ES-I3 (cell line): Measurements from ENCODE around the gene GPATCH2L.

Source experiments
- H3K36me3 ChIP-seq: 2 replicates; pipeline ENCODE4 v1.6.1; 2013; ENCODE audit warnings: mild to moderate bottlenecking, low read length, control low read depth, moderate library complexity; ENCODE audit not compliant: insufficient read depth
- H3K4me1 ChIP-seq: 2 replicates; pipeline ENCODE4 v1.6.1; 2013; ENCODE audit warnings: mild to moderate bottlenecking, control low read depth, low read length; ENCODE audit not compliant: insufficient read depth
- H3K9ac ChIP-seq: 2 replicates; pipeline ENCODE4 v1.6.1; 2013; ENCODE audit warnings: low read depth, mild to moderate bottlenecking, low read length, moderate library complexity
- H3K9me3 ChIP-seq: 2 replicates; pipeline ENCODE4 v1.6.1; 2013; ENCODE audit warnings: mild to moderate bottlenecking, low read length, moderate library complexity; ENCODE audit not compliant: control insufficient read depth, insufficient read depth

The GPATCH2L gene

GRCh38 chr14:76236172-76237130 lies 84.7 kb downstream of the GPATCH2L start:
- Histone ChIP-seq H3K9me3 (peaks cover 5% of the 10 kb centered on the region; the same call in 1 of the 2 replicates), H3K36me3 (no peaks in the 10 kb centered on the region), H3K4me1 (no peaks in the 10 kb centered on the region), H3K9ac (no peak overlapping the region)

- Histone ChIP-seq H3K9ac (no peak overlapping the region), H3K9me3 (peaks cover 5% of the 10 kb centered on the region; the same call in 1 of the 2 replicates), H3K36me3 (no peaks in the 10 kb centered on the region), H3K4me1 (no peaks in the 10 kb centered on the region)
Measured at GRCh38 chr14:76237349-76237990, 85.7 kb downstream of the GPATCH2L start.

GRCh38 chr14:76245097-76245496 lies 93.4 kb downstream of the GPATCH2L start:
- no peaks in the 10 kb centered on the region for H3K9me3 ChIP-seq
- no peaks in the 10 kb centered on the region; the same call in 1 of the 2 replicates for H3K36me3 ChIP-seq
- no peak overlapping the region for H3K9ac ChIP-seq
- no peaks in the 10 kb centered on the region for H3K4me1 ChIP-seq

GRCh38 chr14:76250302-76250701 lies 98.6 kb downstream of the GPATCH2L start:
- H3K36me3 ChIP-seq: no peaks in the 10 kb centered on the region; the same call in 1 of the 2 replicates
- no peaks in the 10 kb centered on the region for H3K9me3 ChIP-seq
- no peak overlapping the region for H3K9ac ChIP-seq
- H3K4me1 ChIP-seq: no peaks in the 10 kb centered on the region

GRCh38 chr14:76252471-76252870 lies 100.7 kb downstream of the GPATCH2L start:
- no peaks in the 10 kb centered on the region for H3K9me3 ChIP-seq
- no peaks in the 10 kb centered on the region for H3K4me1 ChIP-seq
- no peaks in the 10 kb centered on the region for H3K36me3 ChIP-seq
- H3K9ac ChIP-seq: no peak overlapping the region

GRCh38 chr14:76253111-76253510 lies 101.4 kb downstream of the GPATCH2L start:
- Histone ChIP-seq H3K9ac (no peak overlapping the region), H3K4me1 (no peaks in the 10 kb centered on the region), H3K36me3 (no peaks in the 10 kb centered on the region), H3K9me3 (no peaks in the 10 kb centered on the region)

- Histone ChIP-seq H3K4me1 (peaks cover 6% of the 10 kb centered on the region; the same call in 1 of the 2 replicates), H3K9ac (no peak overlapping the region), H3K36me3 (no peaks in the 10 kb centered on the region), H3K9me3 (no peaks in the 10 kb centered on the region)
Measured at GRCh38 chr14:76256545-76256944, 104.8 kb downstream of the GPATCH2L start.

DNA sequence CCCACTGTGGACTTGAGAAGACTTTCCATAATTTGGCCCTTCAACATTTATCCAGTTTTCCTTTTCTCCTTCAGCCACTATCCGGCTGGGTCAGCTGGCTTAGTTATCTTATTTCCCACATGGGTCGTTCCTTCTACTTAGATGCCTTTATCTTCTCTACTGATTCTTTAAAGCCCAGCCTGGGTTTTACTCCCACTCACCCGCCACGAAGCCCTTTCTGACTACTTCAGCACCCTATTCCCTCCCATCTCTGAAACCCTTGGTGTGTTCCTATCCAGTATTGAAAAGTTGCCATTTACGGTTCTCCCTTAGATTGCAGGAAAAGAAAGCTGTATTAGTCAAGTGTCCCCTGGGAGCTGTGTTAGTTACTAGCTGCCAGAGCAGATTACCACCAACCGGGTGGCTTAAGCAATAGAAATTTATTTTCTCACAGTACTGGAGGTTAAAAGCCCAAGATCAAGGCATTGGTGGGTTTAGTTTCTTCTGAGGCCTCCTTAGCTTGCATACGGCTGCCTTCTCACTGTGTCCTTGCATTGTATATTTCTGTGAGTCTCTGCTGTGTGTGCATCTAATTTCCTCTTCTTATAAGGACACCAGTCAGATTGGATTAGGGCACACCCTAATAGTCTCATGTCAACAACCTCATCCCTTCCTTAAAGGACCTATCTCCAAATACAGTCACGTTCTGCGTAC lies 105.5 kb downstream of the GPATCH2L start:
- H3K4me1 ChIP-seq: peaks cover 8% of the 10 kb centered on the region; the same call in 1 of the 2 replicates
- H3K9me3 ChIP-seq: no peaks in the 10 kb centered on the region
- H3K36me3 ChIP-seq: no peaks in the 10 kb centered on the region
- H3K9ac ChIP-seq: no peak overlapping the region

DNA sequence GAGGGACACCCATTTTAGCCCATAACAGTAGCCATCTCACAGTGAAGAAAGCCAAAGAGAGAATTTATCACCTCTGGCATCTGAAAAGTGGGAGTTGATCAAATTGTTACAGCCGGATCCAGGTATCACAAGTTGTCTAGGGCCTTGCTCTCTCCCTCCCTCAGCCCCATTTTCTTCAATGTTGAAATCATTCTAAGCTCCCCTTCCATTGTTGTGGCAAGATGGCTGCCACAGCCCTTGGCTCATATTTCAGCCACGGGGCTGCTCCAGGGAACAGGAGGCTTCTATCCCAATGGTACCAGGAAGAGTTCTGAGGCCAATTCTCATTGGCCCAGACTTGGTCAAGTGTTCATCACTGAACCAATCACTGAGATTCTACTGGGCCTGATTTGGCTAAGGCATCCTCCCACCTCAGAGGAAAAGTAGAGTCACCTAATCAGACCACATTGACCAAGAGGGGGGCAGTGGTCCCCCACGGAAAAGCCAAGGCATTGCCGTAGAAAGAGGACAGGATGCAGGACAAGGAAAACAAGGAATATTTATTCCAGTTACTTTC lies 106.2 kb downstream of the GPATCH2L start:
- no peaks in the 10 kb centered on the region for H3K9me3 ChIP-seq
- H3K36me3 ChIP-seq: no peaks in the 10 kb centered on the region
- H3K4me1 ChIP-seq: peaks cover 8% of the 10 kb centered on the region; the same call in 1 of the 2 replicates
- H3K9ac ChIP-seq: no peak overlapping the region

DNA sequence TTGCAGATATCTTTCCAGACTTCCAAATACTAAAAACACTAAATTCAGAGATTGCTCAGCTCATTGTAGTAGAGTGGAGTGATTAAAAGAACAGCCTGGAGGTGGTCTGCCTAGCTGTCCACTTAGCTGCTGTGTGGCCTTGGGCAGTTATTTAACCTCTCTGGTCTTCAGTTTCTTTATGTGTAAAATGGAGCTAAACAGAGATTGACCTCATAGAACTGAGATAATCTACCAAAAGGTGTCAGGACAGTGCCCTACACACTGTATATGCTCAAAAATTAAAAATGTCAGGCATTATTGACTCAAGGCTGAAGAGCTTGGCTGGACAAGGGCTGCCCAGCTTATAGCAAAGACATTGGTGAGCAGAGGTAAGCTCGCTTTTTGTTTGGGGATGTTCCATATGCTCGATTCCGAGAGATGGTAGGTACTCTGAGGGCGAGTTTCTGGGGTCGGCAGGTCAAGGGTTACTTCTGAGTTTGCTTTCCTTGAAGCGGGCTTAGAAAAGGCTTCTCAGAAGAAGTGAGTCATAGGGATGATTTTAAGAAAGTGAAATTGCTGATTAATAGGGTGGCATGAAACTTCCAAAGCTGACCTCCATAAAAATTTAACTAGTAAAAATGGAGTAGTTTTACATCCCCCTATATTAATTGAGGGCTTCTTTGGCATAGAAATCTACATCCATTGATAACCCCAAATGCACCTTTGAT lies 107.5 kb downstream of the GPATCH2L start:
- H3K36me3 ChIP-seq: no peaks in the 10 kb centered on the region
- H3K9me3 ChIP-seq: no peaks in the 10 kb centered on the region
- H3K4me1 ChIP-seq: peaks cover 8% of the 10 kb centered on the region; the same call in 1 of the 2 replicates
- H3K9ac ChIP-seq: no peak overlapping the region

DNA sequence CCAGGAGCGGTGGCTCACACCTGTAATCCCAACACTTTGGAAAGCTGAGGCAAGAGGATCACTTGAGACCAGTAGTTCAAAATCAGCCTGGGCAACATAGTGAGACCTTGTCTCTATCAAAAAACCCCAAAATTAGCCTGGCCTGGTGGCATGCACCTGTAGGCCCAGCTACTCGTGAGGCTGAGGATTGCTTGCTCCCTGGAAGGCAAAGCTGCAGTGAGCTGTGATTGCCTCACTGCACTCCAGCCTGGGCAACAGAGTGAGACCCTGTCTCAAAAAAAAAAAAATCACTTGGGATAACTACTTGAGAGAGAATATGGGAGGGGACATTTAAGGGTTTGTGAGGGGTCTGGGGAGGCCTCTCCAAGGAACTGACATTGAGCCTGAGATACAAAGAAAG lies 109.0 kb downstream of the GPATCH2L start:
- no peaks in the 10 kb centered on the region for H3K36me3 ChIP-seq
- H3K9ac ChIP-seq: no peak overlapping the region
- peaks cover 8% of the 10 kb centered on the region; the same call in 1 of the 2 replicates for H3K4me1 ChIP-seq
- no peaks in the 10 kb centered on the region for H3K9me3 ChIP-seq

DNA sequence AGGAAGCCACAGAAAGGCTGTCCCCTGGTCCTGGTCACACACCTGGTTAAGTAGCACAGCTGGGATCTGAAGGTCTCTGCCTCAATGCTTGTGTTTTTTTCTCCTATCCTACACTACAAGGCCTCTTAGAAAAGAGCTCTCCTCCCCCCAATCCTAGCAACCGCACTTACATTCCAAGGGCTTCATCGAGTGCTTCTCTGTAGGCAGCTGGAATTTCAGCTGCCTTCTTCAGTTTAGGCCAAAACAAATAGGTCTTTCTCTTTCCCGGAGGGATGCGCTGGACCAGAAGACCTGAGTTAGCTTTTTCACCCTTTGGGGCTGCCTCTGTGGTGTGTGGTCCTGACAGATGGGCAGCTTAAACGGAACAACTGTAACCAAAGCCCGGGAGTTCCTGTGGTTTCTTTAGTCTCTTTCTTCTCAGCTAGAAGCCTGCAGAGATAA lies 109.7 kb downstream of the GPATCH2L start:
- Histone ChIP-seq H3K4me1 (peaks cover 8% of the 10 kb centered on the region; the same call in 1 of the 2 replicates), H3K9me3 (no peaks in the 10 kb centered on the region), H3K36me3 (no peaks in the 10 kb centered on the region), H3K9ac (no peak overlapping the region)

DNA sequence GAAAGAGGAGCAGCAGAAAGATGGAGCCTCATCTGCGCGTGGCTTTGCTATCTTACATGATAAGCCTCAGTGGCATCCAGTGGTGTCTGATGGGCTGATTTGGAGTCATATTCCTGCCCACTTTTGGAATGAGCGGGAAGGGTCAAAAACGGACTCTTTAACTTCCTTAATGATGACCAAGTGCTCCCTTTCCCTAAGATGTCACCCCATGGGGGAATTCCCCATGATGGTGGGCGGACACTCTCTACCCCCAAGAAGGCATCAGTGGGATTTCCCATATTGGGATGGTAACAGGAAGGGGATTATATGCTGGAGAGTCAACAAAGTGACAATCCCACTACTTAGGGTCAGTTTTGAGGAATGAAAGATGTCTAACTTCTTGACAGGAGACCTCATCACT lies 110.9 kb downstream of the GPATCH2L start:
- Histone ChIP-seq H3K9ac (no peak overlapping the region), H3K4me1 (peaks cover 8% of the 10 kb centered on the region; the same call in 1 of the 2 replicates), H3K36me3 (no peaks in the 10 kb centered on the region), H3K9me3 (no peaks in the 10 kb centered on the region)
